GM12892 (cell line): Measurements from ENCODE around the gene RBM15B.
"Not testable (repeated sequence)": the region's sequence is repeated elsewhere in the genome, so short reads cannot be mapped to it uniquely, and the experiment has no call there.

Experiments
- DNase-seq: peaks from one replicate; pipeline ENCODE4 v3.0.0; 2011; ENCODE audit not compliant: insufficient read length
- FAIRE-seq: peaks from 2 replicates; lab custom pipeline; 2011; peaks lifted over from hg19 to GRCh38; lab: Jason Lieb, UNC
- POLR2A ChIP-seq: IDR thresholded peaks from 2 replicates; pipeline ENCODE4 v1.6.1; 2011; ENCODE audit warnings: low read depth, low read length, control low read depth
- POLR2AphosphoS5 ChIP-seq: IDR thresholded peaks from 2 replicates; pipeline ENCODE4 v1.6.1; 2011; ENCODE audit warnings: low read depth, low read length, control low read depth
- TAF1 ChIP-seq: IDR thresholded peaks from 2 replicates; pipeline ENCODE4 v1.6.1; 2011; ENCODE audit warnings: low read depth, mild to moderate bottlenecking, control low read depth, low read length, borderline replicate concordance

RBM15B gene

DNA sequence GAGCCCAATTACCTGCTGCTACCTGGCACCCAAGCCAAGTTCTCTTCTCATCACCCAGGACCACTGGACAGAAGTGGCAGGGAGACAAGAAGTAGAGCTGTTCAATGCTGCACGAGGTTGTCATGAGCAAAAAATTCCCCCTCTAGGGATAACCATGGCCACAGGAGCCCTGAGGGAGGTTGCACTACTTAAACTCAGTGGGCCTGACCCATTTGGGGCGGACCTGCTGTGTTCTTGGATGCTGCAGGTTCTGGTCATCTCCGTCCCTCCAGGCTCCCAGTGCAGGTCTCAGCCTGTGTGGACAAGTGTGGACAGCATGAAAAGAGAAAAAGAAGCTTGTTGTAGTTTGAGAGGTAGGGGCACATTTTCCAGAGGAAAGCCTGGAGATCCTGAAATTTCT lies 32.1 kb upstream of the RBM15B start:
- DNase-seq: no peak
- no peak for TF ChIP-seq POLR2A
- no peak for TF ChIP-seq POLR2AphosphoS5
- no peak for TF ChIP-seq TAF1
- no peak for FAIRE-seq

DNA sequence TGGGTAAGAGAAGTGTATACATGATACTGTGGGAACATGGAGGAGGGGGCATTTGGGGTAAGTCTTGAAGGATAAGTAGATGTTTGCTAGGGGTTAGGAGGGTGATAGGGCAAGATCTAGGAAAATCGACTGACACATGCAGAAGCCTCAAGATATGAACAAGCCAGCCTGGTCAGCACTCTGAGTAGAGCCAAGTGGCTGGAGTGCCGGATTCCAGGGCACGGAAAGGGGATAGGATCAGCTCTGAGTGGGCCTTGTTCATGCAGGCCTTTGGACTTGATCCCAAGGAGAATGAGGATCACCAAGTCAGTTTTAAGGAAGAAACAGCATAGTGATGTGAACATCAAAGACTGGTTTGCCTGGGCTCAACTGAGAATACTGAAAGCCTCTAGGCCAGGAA lies 30.3 kb upstream of the RBM15B start:
- DNase-seq (no peak), FAIRE-seq (no peak)
- TF ChIP-seq TAF1: no peak
- no peak for TF ChIP-seq POLR2AphosphoS5

DNA sequence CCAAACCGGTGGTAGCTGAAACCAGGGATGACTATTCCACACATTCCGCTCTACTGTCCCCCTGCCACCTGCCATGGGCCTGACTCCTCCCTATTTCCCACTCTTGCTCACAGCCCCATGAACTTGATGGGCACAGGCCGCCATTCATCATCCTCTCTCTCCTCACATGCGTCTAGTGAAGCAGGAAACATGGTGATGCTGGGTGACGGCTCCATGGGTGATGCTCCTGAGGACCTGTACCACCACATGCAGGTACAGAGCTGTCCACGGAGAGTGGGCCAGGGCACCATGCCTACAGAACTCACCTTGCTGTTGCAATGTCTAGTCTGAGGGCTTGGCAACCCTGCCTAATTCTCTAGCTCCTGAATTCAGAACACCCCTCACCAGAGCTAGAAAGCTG lies 29.3 kb upstream of the RBM15B start:
- no peak for FAIRE-seq
- DNase-seq: no peak
- no peak for TF ChIP-seq POLR2A
- TF ChIP-seq TAF1: no peak
- no peak for TF ChIP-seq POLR2AphosphoS5

DNA sequence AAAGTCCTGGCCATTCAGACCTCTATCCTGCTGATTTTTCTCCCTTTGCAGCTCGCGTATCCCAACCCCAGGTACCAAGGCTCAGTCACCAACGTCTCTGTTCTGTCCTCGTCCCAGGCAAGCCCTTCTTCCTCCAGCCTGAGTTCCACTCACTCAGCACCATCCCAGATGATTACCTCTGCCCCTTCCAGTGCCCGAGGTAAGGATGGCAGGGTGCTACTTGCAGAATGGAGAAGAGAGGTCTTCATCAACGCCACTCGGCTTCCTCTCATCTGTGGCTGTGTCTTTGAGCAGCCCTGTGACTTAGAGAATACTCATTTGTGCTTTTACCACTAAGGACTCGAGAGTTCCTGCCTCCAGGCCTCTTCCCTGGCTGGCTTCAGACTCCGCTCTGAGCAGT lies 28.6 kb upstream of the RBM15B start:
- DNase-seq (no peak), FAIRE-seq (no peak)
- TF ChIP-seq TAF1 (no peak), POLR2AphosphoS5 (no peak), POLR2A (no peak)

DNA sequence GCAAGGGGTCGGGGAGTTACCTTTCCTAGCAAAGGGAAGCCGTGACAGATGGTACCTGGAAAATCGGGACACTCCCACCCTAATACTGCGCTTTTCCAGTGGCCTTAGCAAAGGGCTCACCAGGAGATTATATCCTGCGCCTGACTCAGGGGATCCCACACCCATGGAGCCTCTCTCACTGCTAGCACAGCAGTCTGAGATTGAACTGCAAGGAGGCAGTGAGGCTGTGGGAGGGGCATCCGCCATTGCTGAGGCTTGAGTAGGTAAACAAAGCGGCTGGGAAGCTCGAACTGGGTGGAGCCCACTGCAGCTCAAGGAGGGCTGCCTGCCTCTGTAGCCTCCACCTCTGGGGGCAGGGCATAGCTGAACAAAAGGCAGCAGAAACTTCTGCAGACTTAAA lies 22.8 kb upstream of the RBM15B start:
- FAIRE-seq, DNase-seq: not testable (repeated sequence)

DNA sequence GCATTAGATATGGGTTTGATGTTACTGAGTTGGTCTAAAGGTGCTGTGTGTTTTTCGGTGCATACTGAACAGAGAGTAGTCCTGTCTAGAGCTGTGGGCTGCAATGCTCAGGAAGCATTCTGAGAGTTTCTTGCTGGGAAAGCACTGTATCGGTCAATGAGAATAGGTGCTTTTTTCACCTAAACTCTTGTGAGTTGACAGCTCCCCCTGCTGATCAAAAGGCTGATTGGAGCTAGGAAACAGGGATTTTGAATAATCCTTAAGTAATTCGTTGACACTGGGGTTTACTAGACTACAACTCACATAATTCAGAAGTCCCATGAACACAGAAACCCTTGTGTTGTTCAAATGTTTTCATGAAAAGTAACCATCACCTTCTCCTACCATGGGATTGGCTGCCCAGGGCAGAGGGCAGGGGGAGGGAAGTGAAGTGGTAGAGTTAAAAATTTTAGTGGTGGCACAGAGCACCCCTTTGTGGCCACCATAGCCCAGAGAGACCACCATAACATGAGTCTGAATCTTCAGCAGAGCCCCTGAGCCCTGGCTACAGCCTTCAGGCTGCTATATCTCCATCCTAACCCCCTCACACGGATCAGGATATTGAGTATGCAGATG lies 19.0 kb upstream of the RBM15B start:
- peak; percentile 81 for FAIRE-seq
- no peak for TF ChIP-seq POLR2AphosphoS5
- TF ChIP-seq POLR2A: no peak
- TF ChIP-seq TAF1: no peak

DNA sequence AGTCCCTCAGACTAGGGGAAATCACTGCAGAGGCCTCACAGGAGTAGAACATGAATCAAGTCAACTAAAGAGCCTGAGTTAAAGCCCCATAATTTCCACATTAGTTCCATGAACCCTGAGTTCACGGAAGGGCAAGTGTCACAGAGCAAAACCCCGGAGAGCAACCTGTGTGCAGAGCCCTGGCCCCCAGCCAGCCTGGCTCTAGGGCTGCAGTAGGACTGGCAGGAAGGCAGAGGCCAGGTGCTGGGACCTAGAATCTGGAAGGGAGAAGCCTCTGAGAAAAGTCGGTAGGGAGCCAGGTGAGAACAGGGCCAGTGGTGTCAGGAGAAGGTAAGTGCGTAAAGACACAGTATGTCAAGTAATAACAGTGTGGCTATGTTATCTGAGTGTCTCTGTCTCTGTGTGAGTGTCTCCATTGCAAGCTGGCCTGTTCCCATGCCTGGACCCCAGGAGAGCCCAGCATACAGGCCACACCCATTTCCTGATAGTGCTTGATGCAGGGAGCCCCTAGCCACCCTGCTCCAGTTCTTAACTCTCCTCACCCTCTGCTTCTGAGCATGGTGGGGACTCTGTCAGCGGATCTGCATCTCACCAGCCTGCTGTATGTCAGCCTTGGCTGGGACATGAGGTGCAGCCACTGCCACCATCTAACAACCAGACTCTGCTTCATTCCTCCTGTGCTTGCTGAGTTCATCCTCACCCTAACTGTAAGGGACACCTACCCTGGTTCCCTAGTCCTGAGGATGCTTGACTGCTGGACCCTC lies 17.2 kb upstream of the RBM15B start:
- FAIRE-seq: no peak
- DNase-seq: no peak
- TF ChIP-seq POLR2A (no peak), POLR2AphosphoS5 (no peak), TAF1 (no peak)

More for the DNA sequence above, 19.0 kb upstream of the RBM15B start:
- DNase-seq: no peak

DNA sequence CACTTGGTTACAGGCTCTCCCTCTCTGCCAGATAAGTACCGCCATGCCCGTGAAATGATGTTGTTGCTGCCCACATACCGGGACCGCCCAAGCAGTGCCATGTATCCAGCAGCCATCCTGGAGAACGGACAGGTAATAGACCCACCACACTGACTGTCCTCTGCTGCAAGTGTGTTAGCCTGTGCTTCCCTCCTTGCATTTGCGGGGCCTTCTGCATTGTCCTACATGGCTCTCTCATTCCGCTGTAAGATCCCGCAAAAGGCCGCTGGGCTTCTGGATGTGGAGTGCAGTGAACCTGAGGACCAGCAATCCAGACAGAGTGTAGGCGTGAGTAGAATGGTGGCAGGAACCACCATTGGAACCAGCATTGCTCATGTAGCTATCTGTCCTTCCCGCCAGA lies 16.6 kb upstream of the RBM15B start:
- DNase-seq (no peak), FAIRE-seq (no peak)
- no peak for TF ChIP-seq POLR2A

DNA sequence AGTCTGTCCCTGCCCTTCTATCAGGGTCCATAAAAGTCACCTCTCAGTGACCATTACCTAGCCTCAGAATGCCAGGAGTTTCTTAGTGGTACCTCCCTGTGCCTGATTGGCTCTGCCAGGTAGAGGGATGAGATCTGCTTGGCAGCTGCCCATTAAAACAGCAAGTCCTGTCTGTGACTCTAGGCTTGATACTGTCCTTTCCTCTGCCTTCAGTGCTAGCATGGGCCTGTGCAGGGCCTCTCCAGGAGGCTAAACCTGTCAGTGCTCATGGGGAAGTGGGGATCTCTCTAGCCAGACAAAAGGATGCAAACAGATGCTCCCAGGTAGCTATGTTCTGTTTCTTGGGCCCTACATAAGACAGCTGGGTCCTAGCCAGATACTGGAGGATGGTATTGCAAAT lies 15.9 kb upstream of the RBM15B start:
- TF ChIP-seq POLR2AphosphoS5: no peak
- TF ChIP-seq POLR2A: no peak
- TF ChIP-seq TAF1: no peak
- FAIRE-seq (no peak), DNase-seq (no peak)

DNA sequence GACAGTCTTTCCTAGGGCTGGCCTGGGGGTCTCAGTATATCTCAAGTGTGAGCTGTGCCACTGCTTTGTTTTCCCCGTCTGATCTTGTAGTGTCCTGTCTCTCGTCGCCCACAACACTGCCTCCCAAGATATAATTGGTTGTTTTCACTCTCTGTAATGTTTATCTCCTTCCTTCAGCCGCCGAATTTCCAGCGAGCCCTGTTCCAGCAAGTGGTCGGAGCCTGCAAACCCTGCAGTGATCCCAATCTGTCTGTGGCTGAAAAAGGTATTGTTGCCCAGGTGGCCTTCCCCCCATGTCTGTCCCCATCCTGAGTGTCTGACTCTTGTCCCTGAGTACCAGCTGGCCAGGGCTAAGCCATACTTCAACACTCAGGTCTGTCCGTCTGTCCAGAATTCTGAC lies 15.5 kb upstream of the RBM15B start:
- FAIRE-seq (no peak), DNase-seq (no peak)
- TF ChIP-seq TAF1: no peak
- no peak for TF ChIP-seq POLR2A
- TF ChIP-seq POLR2AphosphoS5: no peak

DNA sequence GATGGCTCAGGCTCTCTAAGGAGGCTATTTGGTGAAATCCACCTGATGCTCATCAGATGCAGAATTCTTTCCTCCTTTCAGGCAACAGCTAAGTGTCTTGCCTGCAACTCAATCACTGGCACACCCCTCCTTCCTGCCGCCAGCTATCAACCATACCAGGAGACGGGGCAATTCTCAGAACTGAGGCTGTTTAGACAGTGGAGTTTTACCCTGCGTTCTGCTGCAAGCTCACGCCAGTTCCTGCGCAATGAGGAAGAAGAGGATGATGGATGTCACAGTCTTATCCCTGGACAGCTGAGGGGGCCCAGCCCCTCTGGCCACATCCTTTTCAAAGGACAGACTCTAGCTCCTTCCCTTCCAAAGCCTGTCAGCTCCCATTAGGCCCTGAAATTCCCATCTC lies 13.0 kb upstream of the RBM15B start:
- DNase-seq (no peak), FAIRE-seq (no peak)
- TF ChIP-seq POLR2AphosphoS5 (no peak), TAF1 (no peak), POLR2A (no peak)

DNA sequence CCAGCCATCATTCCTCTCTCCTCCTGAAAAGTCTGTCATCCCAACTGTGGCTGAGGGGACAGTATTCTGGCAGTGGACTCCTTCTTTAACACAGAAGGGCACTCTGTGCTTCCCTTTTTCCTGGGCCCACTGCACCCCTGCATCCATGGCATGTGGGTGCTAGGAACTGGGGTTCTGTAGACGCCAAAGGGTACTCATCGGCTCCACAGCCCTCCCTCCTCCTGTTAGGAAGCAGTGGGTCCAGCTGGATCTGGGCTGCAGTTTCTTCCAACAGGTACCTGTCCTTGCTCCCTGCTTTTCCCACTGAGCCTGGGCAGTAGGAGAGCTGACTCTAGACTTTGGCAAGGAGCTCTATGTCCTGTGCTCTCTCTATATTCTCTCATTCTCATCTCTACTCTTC lies 12.4 kb upstream of the RBM15B start:
- DNase-seq: no peak
- TF ChIP-seq TAF1: no peak
- TF ChIP-seq POLR2A: no peak
- no peak for TF ChIP-seq POLR2AphosphoS5
- no peak for FAIRE-seq

DNA sequence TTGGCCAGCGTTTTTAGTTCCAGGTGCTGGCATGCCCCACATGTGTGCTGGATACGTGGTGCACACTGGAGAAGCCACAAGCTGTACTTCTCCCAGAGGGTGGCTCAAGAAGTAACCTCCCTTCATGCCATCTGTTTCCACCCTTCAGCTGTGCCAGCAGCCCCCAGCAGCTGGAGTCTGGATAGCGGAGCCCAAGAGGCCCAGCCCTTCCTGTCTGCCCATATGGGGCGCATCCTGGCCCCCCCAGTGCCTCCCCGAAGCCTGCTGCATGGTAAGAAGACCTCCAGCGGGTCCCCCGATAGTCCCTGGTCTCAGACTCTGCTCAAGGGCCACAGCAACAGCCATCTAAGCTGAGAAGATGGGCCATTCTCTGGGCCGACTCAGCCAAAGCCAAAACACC lies 11.8 kb upstream of the RBM15B start:
- TF ChIP-seq POLR2A: no peak
- TF ChIP-seq TAF1: no peak
- TF ChIP-seq POLR2AphosphoS5: no peak
- DNase-seq (no peak), FAIRE-seq (no peak)
